ENCODE measurements around the gene CADPS. TPM values are rescaled to one million over a fixed set of nuclear protein-coding genes. Genes with fewer than 3 reads are reported as not detected.

The CADPS gene
- total RNA-seq = under 0.01 and 0.59 TPM in 2 replicates

DNA sequence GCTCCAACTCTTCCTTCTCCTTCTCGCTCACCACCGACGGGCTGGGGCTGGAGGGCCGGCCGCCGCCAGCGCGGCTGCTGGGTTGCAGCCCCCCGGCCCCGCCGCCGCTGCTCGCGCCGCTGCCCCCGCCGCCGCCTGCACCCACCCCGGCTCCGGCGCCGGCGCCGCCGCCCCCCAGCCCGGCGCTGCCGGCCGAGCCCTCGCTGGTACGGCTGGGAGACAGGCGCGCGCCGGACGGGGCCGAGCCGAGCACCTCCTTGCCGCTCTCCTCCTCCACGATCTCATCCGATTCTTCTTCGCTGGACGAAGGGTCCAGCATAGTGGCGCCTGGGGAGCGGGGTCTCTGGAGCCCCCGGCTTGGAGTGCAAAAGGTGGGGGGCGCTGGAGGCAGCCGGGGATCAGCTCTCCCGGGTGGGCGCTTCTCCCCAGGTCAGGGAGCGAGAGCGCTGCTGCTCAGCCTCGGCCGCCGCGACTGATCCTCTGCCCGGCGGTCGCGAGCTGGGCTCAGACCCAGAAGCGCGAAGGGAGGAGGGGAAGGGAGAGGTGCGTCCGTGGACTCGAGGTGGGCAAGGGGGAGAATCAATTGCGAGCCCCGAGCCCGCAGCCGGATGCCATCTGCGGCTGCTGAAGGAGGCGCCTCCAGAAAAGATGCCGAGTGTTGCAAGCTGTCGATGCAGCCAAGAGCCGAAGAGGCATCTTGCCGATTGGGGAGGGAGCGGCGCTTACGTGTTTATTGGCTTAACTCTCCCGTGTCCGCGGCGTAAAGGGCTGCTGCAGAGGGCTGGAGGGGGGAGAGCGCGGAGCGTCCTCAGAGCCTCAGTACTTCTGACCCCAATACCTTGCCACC lies at the start of gene CADPS:
TSS of gene CADPS (minus strand) at position 706 of the 847 bp plus-strand sequence. CDS start at position 319, 387 bp downstream.

DNA sequence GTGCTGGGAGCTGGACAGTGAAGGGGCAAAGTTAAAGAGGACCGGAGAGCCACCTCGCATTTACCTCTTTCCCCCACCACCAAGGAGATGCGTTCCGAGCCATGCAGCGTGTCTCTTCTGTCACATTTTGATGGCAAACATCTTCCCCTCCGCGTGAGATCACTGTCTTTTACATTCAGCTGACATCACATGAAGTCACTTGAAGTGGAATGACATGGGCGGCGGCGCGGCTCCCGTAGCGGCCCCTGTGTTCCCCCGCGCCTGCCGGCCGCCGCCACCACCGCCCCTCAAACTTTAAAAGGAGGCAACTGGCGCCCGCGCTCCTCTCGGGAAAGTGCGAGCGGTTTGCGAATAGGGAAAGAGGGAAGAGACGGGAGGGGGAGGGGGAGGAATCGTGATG lies 502.0 kb downstream of the CADPS start, which contains the start of gene FEZF2:
TSS of gene FEZF2 (minus strand) at position 336 of the 400 bp plus-strand sequence. CDS start 682 bp downstream, outside the sequence.

Small RNAs within 50 kb of the gene (small RNA-seq; reads per million reads assigned to genes)
- gene RN7SL863P = not detected
- not detected for gene RNU6-139P

All from subcutaneous preadipocyte (primary cell).